ENCODE measurements around the gene ARID5B.

ARID5B gene

DNA sequence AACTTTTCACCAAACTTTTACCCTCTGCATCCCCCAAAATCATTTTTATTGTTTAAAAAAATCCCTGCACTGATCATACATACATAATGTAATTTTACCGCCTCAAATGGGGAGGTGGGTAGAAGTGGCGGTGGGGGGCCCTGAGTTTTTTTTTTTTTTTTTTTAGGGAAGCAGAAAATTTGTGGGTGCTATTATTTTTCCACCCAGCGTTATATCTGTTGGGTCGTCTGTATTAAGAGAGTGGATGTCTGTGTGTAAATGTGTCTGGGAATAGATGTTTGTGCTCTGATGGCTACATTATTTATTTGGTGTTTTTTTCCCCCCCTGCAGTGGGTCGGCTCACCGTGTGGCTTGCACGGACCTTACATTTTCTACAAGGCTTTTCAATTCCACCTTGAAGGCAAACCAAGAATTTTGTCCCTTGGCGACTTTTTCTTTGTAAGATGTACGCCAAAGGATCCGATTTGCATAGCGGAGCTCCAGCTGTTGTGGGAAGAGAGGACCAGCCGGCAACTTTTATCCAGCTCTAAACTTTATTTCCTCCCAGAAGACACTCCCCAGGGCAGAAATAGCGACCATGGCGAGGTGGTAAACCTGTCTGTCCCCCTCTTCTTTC is 438 bp downstream of the ARID5B start:
- Histone ChIP-seq H3K27ac (ENCODE audit: extremely low read depth, low read depth, low read length) (peak overlapping the region; percentile 99), H3K4me3 (ENCODE audit: low read depth, low read length) (peak overlapping the region; percentile 53), H3K36me3 (ENCODE audit: control insufficient read depth in 2 of 2, insufficient read depth in 1 of 2, low read length in 2 of 2) (no peaks in the 10 kb centered on the region), H3K4me1 (ENCODE audit: control insufficient read depth, insufficient read depth, low read length) (peaks cover 16% of the 10 kb centered on the region), H3K9me3 (ENCODE audit: control insufficient read depth, insufficient read depth, low read depth, low read length) (no peaks in the 10 kb centered on the region)
- TF ChIP-seq ZNF16 (tag by site-specific recombination; IDR thresholded peaks at IDR 0.05; ENCODE audit: low read depth), result no peak
- no peak for TF ChIP-seq SCRT1 (tag by site-specific recombination; IDR thresholded peaks at IDR 0.05; ENCODE audit: borderline replicate concordance)
- TF ChIP-seq IKZF3 (tag by site-specific recombination; IDR thresholded peaks at IDR 0.05), result peak; percentile 47; the same call in 1 of the 2 replicates
- peak; percentile 78 for TF ChIP-seq GLIS2 (tag by site-specific recombination; IDR thresholded peaks at IDR 0.05)
- TF ChIP-seq ZNF335 (tag by site-specific recombination; conservative IDR thresholded peaks at IDR 0.05), result peak; percentile 92; the same call in 1 of the 2 replicates
- no peak for TF ChIP-seq SP2 (tag by site-specific recombination; IDR thresholded peaks at IDR 0.05)
- 0 out of 2 replicates have a peak, but pooled peaks have one; percentile 20 for TF ChIP-seq ZNF660 (tag by site-specific recombination; IDR thresholded peaks at IDR 0.05)
- peak; percentile 68 for TF ChIP-seq GLIS1 (tag by site-specific recombination; IDR thresholded peaks at IDR 0.05)
- TF ChIP-seq, protein P1, sequence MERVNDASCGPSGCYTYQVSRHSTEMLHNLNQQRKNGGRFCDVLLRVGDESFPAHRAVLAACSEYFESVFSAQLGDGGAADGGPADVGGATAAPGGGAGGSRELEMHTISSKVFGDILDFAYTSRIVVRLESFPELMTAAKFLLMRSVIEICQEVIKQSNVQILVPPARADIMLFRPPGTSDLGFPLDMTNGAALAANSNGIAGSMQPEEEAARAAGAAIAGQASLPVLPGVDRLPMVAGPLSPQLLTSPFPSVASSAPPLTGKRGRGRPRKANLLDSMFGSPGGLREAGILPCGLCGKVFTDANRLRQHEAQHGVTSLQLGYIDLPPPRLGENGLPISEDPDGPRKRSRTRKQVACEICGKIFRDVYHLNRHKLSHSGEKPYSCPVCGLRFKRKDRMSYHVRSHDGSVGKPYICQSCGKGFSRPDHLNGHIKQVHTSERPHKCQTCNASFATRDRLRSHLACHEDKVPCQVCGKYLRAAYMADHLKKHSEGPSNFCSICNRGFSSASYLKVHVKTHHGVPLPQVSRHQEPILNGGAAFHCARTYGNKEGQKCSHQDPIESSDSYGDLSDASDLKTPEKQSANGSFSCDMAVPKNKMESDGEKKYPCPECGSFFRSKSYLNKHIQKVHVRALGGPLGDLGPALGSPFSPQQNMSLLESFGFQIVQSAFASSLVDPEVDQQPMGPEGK (tag by site-specific recombination; IDR thresholded peaks at IDR 0.05), result peak; percentile 79
- TF ChIP-seq ZNF341 (tag by site-specific recombination; IDR thresholded peaks at IDR 0.05; ENCODE audit: low read depth), result peak; percentile 13; the same call in 1 of the 2 replicates
- TF ChIP-seq MYNN (tag by site-specific recombination; IDR thresholded peaks at IDR 0.05; ENCODE audit: borderline replicate concordance), result peak; percentile 10; the same call in 1 of the 2 replicates
- TF ChIP-seq, protein P2, sequence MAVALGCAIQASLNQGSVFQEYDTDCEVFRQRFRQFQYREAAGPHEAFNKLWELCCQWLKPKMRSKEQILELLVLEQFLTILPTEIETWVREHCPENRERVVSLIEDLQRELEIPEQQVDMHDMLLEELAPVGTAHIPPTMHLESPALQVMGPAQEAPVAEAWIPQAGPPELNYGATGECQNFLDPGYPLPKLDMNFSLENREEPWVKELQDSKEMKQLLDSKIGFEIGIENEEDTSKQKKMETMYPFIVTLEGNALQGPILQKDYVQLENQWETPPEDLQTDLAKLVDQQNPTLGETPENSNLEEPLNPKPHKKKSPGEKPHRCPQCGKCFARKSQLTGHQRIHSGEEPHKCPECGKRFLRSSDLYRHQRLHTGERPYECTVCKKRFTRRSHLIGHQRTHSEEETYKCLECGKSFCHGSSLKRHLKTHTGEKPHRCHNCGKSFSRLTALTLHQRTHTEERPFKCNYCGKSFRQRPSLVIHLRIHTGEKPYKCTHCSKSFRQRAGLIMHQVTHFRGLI (tag by site-specific recombination; IDR thresholded peaks at IDR 0.05), result 0 out of 2 replicates have a peak, but pooled peaks have one; percentile 16
- TF ChIP-seq, protein P3, sequence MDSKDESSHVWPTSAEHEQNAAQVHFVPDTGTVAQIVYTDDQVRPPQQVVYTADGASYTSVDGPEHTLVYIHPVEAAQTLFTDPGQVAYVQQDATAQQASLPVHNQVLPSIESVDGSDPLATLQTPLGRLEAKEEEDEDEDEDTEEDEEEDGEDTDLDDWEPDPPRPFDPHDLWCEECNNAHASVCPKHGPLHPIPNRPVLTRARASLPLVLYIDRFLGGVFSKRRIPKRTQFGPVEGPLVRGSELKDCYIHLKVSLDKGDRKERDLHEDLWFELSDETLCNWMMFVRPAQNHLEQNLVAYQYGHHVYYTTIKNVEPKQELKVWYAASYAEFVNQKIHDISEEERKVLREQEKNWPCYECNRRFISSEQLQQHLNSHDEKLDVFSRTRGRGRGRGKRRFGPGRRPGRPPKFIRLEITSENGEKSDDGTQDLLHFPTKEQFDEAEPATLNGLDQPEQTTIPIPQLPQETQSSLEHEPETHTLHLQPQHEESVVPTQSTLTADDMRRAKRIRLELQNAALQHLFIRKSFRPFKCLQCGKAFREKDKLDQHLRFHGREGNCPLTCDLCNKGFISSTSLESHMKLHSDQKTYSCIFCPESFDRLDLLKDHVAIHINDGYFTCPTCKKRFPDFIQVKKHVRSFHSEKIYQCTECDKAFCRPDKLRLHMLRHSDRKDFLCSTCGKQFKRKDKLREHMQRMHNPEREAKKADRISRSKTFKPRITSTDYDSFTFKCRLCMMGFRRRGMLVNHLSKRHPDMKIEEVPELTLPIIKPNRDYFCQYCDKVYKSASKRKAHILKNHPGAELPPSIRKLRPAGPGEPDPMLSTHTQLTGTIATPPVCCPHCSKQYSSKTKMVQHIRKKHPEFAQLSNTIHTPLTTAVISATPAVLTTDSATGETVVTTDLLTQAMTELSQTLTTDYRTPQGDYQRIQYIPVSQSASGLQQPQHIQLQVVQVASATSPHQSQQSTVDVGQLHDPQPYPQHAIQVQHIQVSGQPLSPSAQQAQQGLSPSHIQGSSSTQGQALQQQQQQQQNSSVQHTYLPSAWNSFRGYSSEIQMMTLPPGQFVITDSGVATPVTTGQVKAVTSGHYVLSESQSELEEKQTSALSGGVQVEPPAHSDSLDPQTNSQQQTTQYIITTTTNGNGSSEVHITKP (tag by site-specific recombination; IDR thresholded peaks at IDR 0.05), result peak; percentile 98
- no peak for TF ChIP-seq ZNF112 (tag by site-specific recombination; IDR thresholded peaks at IDR 0.05)
- ChIA-PET POLR2A (interaction anchor here (0.6 to 1.6 kb wide), 7 partner anchors 43 to 848 kb away, joined by 3 to 9 read pairs (median 3); partner anchors contain the start of gene RTKN2), CTCF (interaction anchor here (0.5 to 4.2 kb wide), 14 partner anchors 16 to 346 kb away, joined by 3 to 35 read pairs (median 4); no protein-coding TSS in a partner anchor)

DNA sequence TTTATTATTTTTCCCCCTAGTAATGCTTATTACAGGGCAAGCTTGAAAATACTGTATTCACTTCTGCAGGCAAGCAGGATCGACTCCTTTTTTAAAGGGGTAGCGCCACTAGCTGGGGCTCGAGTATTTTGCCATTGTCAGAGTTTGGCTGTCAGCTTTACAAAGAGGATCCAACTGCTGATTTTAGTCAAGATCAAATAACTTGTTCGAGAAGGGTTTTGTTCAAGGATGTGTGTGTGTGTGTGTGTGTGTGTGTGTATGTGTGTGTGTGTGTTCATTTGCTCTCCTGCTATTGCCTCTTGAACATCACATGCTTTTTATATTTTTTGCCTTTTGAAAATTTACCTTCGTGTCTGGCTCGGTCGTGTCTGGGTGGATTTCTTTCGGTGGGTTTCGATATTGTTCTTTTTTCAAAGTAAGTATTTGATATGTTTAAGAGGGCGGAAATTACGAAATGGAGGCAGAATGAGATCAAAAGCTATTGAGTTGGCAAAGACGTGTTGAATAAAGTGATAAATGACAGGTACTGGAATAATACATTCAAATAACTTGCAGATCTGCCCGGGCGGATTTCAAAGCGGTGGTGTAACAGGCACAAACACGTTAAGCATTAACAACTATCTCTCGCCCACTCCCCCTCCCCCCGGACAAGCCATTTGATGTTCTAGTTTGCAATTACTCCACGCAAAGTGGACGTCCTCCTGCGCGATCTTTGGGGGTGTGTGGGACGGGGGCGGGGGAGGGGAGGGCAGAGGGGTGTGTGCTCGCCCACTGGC is 1.1 kb downstream of the ARID5B start:
- peaks cover 11% of the 10 kb centered on the region for H3K4me1 ChIP-seq (ENCODE audit: control insufficient read depth, insufficient read depth, low read length)
- peak overlapping the region; percentile 99 for H3K27ac ChIP-seq (ENCODE audit: extremely low read depth, low read depth, low read length)
- peak overlapping the region; percentile 53 for H3K4me3 ChIP-seq (ENCODE audit: low read depth, low read length)
- no peaks in the 10 kb centered on the region for H3K9me3 ChIP-seq (ENCODE audit: control insufficient read depth, insufficient read depth, low read depth, low read length)
- ChIA-PET CTCF (interaction anchor here (0.6 to 4.2 kb wide), 16 partner anchors 10 to 523 kb away, joined by 3 to 35 read pairs (median 3); no protein-coding TSS in a partner anchor), POLR2A (interaction anchor here (0.6 to 1.6 kb wide), 9 partner anchors 32 to 366 kb away, joined by 3 to 9 read pairs (median 3); partner anchors contain the start of gene RTKN2)
- H3K36me3 ChIP-seq (ENCODE audit: control insufficient read depth in 2 of 2, insufficient read depth in 1 of 2, low read length in 2 of 2), result no peaks in the 10 kb centered on the region
- TF ChIP-seq, protein P4, sequence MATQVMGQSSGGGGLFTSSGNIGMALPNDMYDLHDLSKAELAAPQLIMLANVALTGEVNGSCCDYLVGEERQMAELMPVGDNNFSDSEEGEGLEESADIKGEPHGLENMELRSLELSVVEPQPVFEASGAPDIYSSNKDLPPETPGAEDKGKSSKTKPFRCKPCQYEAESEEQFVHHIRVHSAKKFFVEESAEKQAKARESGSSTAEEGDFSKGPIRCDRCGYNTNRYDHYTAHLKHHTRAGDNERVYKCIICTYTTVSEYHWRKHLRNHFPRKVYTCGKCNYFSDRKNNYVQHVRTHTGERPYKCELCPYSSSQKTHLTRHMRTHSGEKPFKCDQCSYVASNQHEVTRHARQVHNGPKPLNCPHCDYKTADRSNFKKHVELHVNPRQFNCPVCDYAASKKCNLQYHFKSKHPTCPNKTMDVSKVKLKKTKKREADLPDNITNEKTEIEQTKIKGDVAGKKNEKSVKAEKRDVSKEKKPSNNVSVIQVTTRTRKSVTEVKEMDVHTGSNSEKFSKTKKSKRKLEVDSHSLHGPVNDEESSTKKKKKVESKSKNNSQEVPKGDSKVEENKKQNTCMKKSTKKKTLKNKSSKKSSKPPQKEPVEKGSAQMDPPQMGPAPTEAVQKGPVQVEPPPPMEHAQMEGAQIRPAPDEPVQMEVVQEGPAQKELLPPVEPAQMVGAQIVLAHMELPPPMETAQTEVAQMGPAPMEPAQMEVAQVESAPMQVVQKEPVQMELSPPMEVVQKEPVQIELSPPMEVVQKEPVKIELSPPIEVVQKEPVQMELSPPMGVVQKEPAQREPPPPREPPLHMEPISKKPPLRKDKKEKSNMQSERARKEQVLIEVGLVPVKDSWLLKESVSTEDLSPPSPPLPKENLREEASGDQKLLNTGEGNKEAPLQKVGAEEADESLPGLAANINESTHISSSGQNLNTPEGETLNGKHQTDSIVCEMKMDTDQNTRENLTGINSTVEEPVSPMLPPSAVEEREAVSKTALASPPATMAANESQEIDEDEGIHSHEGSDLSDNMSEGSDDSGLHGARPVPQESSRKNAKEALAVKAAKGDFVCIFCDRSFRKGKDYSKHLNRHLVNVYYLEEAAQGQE (tag by site-specific recombination; IDR thresholded peaks at IDR 0.05), result peak; percentile 21; the same call in 1 of the 2 replicates
- TF ChIP-seq, protein P5, sequence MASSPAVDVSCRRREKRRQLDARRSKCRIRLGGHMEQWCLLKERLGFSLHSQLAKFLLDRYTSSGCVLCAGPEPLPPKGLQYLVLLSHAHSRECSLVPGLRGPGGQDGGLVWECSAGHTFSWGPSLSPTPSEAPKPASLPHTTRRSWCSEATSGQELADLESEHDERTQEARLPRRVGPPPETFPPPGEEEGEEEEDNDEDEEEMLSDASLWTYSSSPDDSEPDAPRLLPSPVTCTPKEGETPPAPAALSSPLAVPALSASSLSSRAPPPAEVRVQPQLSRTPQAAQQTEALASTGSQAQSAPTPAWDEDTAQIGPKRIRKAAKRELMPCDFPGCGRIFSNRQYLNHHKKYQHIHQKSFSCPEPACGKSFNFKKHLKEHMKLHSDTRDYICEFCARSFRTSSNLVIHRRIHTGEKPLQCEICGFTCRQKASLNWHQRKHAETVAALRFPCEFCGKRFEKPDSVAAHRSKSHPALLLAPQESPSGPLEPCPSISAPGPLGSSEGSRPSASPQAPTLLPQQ (tag by site-specific recombination; IDR thresholded peaks at IDR 0.05), result peak; percentile 97
- peak; percentile 59; the same call in 1 of the 2 replicates for TF ChIP-seq ZNF391 (tag by site-specific recombination; IDR thresholded peaks at IDR 0.05; ENCODE audit: borderline replicate concordance, low read depth)

Measured in HEK293 (cell line).